Fibroblast of lung (primary cell): Measurements from ENCODE around the gene CARD18.

Source experiments
- EZH2 ChIP-seq: IDR thresholded peaks from 2 replicates; pipeline ENCODE4 v1.5.1; 2012; ENCODE audit warnings: low read length, control low read depth, mild to moderate bottlenecking; ENCODE audit errors: missing control alignments
- TF ChIP-seq, protein P1 (sequence below), 2 donors: IDR thresholded peaks in 1 of 2; conservative IDR thresholded peaks in 1 of 2; 1 replicate in 1 of 2; 2 replicates in 1 of 2; pipeline ENCODE4 v1.5.1; 2011 to 2012; ENCODE audit warnings: low read length in 2 of 2, control low read depth in 1 of 2, inconsistent platforms in 1 of 2, low read depth in 1 of 2, mild to moderate bottlenecking in 1 of 2

DNA sequence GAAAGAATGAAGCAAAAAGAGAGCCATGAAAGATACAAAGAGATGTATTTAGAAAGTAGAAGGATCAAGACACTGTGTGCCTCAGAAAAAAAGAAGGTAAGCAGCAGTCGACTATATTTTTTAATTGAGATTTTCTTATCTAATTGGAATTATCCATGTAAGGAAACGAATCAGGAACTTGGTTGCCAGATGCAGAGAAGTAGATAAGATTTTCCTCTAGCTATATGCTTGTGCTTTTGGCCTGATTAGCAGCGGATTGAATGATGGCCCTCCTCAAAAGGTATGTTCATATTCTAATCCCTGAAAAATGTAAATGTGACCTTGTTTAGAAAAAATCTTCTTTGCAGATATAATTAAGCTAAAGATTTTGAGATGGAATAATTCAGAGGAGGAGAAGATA is 43.9 kb upstream of the CARD18 start:
- TF ChIP-seq, protein P1, sequence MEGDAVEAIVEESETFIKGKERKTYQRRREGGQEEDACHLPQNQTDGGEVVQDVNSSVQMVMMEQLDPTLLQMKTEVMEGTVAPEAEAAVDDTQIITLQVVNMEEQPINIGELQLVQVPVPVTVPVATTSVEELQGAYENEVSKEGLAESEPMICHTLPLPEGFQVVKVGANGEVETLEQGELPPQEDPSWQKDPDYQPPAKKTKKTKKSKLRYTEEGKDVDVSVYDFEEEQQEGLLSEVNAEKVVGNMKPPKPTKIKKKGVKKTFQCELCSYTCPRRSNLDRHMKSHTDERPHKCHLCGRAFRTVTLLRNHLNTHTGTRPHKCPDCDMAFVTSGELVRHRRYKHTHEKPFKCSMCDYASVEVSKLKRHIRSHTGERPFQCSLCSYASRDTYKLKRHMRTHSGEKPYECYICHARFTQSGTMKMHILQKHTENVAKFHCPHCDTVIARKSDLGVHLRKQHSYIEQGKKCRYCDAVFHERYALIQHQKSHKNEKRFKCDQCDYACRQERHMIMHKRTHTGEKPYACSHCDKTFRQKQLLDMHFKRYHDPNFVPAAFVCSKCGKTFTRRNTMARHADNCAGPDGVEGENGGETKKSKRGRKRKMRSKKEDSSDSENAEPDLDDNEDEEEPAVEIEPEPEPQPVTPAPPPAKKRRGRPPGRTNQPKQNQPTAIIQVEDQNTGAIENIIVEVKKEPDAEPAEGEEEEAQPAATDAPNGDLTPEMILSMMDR (conservative IDR thresholded peaks at IDR 0.05 in 1 of 2, IDR thresholded peaks at IDR 0.05 in 1 of 2; ENCODE audit: low read depth in 1 of 2, low read length in 2 of 2) = no peak
- no peak for TF ChIP-seq EZH2
